ENCODE data around the gene ALKBH7.

Gene ALKBH7

DNA sequence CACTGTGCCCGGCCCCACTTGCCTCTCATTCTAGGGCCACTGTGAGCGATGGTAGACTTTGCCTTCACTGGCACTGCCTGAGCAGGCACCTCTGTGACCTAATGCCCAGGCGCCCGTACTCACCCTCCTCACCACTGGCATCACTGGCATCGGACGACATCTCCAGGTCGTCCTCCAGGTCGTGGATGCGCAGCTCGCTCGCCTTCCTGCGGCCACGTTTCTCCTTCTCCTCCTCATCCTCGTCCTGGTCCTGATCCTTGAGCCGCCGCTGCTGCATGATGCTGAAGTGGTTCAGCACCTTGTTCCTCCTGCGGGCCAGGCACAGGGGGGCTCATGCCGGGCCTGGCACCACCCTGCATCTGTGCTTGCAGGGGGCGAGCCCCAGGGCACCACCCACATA, 10.6 kb downstream of the ALKBH7 start:
- no peak for TF ChIP-seq FOXP2 (optimal IDR thresholded peaks at IDR 0.05; ENCODE audit: borderline replicate concordance, extremely low read depth, extremely low read length, insufficient read depth)
- TF ChIP-seq, protein P1, sequence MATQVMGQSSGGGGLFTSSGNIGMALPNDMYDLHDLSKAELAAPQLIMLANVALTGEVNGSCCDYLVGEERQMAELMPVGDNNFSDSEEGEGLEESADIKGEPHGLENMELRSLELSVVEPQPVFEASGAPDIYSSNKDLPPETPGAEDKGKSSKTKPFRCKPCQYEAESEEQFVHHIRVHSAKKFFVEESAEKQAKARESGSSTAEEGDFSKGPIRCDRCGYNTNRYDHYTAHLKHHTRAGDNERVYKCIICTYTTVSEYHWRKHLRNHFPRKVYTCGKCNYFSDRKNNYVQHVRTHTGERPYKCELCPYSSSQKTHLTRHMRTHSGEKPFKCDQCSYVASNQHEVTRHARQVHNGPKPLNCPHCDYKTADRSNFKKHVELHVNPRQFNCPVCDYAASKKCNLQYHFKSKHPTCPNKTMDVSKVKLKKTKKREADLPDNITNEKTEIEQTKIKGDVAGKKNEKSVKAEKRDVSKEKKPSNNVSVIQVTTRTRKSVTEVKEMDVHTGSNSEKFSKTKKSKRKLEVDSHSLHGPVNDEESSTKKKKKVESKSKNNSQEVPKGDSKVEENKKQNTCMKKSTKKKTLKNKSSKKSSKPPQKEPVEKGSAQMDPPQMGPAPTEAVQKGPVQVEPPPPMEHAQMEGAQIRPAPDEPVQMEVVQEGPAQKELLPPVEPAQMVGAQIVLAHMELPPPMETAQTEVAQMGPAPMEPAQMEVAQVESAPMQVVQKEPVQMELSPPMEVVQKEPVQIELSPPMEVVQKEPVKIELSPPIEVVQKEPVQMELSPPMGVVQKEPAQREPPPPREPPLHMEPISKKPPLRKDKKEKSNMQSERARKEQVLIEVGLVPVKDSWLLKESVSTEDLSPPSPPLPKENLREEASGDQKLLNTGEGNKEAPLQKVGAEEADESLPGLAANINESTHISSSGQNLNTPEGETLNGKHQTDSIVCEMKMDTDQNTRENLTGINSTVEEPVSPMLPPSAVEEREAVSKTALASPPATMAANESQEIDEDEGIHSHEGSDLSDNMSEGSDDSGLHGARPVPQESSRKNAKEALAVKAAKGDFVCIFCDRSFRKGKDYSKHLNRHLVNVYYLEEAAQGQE (IDR thresholded peaks at IDR 0.05; ENCODE audit: insufficient read depth in 1 of 2, low read depth in 2 of 2, low read length in 2 of 2) = no peak

DNA sequence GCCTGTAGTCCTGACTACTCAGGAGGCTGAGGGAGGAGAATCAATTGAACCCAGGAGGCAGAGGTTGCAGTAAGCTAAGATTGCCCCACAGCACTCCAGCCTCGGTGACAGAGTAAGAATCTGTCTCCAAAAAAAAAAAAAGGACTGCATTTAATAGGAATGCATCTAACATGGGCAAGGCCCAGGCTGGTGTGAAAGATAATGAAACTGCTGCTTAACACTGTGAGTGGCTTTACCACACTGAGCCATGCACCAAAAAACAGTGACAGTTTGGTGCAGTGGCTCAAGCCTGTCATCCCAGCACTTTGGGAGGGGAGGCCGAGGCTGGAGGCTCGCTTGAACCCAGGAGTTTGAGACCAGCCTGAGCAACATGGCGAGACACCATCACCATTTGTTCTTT, 11.8 kb downstream of the ALKBH7 start:
- TF ChIP-seq FOXP2 (optimal IDR thresholded peaks at IDR 0.05; ENCODE audit: borderline replicate concordance, extremely low read depth, extremely low read length, insufficient read depth) = no peak
- no peak for TF ChIP-seq SIN3A (IDR thresholded peaks at IDR 0.05; ENCODE audit: borderline replicate concordance, insufficient read depth, low read length)
- TF ChIP-seq, protein P1 (IDR thresholded peaks at IDR 0.05; ENCODE audit: insufficient read depth in 1 of 2, low read depth in 2 of 2, low read length in 2 of 2) = no peak
- TF ChIP-seq TAF1 (IDR thresholded peaks at IDR 0.05; ENCODE audit: borderline replicate concordance, insufficient read depth, low read length) = no peak
- no peak for TF ChIP-seq POLR2AphosphoS5 (IDR thresholded peaks at IDR 0.05; ENCODE audit: low read depth, low read length)

DNA sequence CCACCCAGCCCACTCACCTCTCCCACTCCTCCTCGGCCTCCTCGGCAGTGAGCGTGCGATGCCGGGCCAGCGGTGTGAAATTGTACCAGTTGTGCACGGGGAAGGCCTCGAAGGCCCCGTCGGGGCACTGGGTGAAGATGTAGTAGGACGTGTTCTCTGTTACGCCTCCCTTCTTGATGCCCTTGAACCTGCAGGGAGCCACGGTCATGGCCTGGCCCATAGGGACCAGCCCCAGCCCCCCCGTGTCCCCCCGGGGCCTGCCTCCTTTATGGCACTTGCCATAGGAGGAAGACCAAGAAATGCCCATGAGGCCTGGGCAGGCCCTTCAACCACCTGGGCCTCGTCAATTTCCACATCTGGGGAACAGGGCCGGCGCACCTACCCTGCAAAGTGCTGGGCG, 14.8 kb downstream of the ALKBH7 start:
- no peak for TF ChIP-seq FOXP2 (optimal IDR thresholded peaks at IDR 0.05; ENCODE audit: borderline replicate concordance, extremely low read depth, extremely low read length, insufficient read depth)
- no peak for TF ChIP-seq SIN3A (IDR thresholded peaks at IDR 0.05; ENCODE audit: borderline replicate concordance, insufficient read depth, low read length)
- TF ChIP-seq, protein P1 (IDR thresholded peaks at IDR 0.05; ENCODE audit: insufficient read depth in 1 of 2, low read depth in 2 of 2, low read length in 2 of 2) = no peak
- TF ChIP-seq TAF1 (IDR thresholded peaks at IDR 0.05; ENCODE audit: borderline replicate concordance, insufficient read depth, low read length) = no peak
- no peak for TF ChIP-seq POLR2AphosphoS5 (IDR thresholded peaks at IDR 0.05; ENCODE audit: low read depth, low read length)

DNA sequence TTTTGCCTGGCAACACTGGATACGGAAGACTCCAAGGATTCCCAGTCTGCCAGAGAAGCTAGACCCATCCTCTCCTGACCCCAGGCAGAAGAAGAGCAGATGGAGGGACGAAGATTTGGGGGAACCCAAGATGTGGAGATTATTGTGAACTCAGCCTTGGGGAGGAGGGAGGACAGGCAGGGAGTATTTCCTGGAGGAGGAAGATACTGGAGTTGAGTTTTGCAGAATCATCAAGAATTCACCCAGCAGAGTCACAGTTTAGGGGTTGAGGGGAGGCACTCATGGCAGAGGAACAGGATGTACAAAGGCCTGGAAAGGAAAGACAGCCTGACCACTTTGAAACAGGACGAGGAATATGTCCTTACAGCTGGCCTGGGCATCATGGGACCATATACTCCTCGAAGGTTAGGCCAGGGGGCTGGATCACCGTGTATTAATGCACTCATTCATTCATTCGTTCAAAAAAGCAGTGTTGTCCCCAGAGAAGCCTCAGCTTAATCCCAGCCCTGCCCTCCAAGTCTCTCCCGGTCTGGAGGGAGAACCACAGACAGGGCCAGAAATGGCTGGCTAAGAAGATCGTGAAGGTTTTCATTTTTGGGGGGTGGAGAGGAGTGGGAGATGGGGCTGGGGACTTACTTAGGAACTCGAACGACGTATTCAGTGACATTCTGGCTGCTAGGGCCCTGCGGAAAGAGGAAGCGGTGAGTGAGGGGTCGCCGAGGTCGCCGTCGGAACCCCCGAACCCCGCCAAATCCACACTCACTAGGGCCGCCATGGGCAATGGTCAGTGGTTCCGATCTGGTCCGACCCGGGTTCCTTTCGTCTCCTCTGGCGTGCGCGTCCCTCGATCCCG, 19.9 kb downstream of the ALKBH7 start:
- TF ChIP-seq FOXP2 (optimal IDR thresholded peaks at IDR 0.05; ENCODE audit: borderline replicate concordance, extremely low read depth, extremely low read length, insufficient read depth) (no peak), SIN3A (IDR thresholded peaks at IDR 0.05; ENCODE audit: borderline replicate concordance, insufficient read depth, low read length) (no peak), TAF1 (IDR thresholded peaks at IDR 0.05; ENCODE audit: borderline replicate concordance, insufficient read depth, low read length) (no peak), POLR2AphosphoS5 (IDR thresholded peaks at IDR 0.05; ENCODE audit: low read depth, low read length) (no peak)
- TF ChIP-seq, protein P1 (IDR thresholded peaks at IDR 0.05; ENCODE audit: insufficient read depth in 1 of 2, low read depth in 2 of 2, low read length in 2 of 2) = no peak

All from PFSK-1 (cell line).